Occipital lobe (tissue), 2 donors: ENCODE data around the gene CREB5. TPM values are rescaled to one million over a fixed set of nuclear protein-coding genes. Genes with fewer than 3 reads are reported as not detected.

Experiments
- DNase-seq: peaks from one replicate; lab custom pipeline; 2025; lab: John Stamatoyannopoulos, UW
- total RNA-seq: library from RNA; depleted of rRNA; stranded (reverse); fragments of >200 nt; gene quantifications from one replicate; pipeline ENCODE4 v1.2.3, GENCODE V29; 2014

The CREB5 gene
- total RNA-seq, 1 donor from 2014 or later: 8.0 TPM

GRCh38 chr7:28640001-28640400, 227.7 kb downstream of the CREB5 start:
- no peak for DNase-seq

GRCh38 chr7:28641752-28642545, 229.6 kb downstream of the CREB5 start:
- no peak for DNase-seq

GRCh38 chr7:28643188-28643569, 230.9 kb downstream of the CREB5 start:
- DNase-seq: no peak

GRCh38 chr7:28643584-28644340, 231.4 kb downstream of the CREB5 start:
- no peak for DNase-seq

- no peak for DNase-seq
Observed at GRCh38 chr7:28645866-28646265, 233.5 kb downstream of the CREB5 start.

GRCh38 chr7:28646376-28647075, 234.2 kb downstream of the CREB5 start:
- no peak for DNase-seq

GRCh38 chr7:28647076-28647421, 234.7 kb downstream of the CREB5 start:
- no peak for DNase-seq

GRCh38 chr7:28649189-28649588, 236.9 kb downstream of the CREB5 start:
- DNase-seq: no peak

GRCh38 chr7:28649811-28650210, 237.5 kb downstream of the CREB5 start:
- no peak for DNase-seq

- DNase-seq: no peak
Observed at GRCh38 chr7:28654110-28654509, 241.8 kb downstream of the CREB5 start.

- no peak for DNase-seq
Observed at GRCh38 chr7:28656529-28656928, 244.2 kb downstream of the CREB5 start.

- no peak for DNase-seq
Observed at GRCh38 chr7:28658381-28658780, 246.1 kb downstream of the CREB5 start.

GRCh38 chr7:28660132-28660531, 247.8 kb downstream of the CREB5 start:
- no peak for DNase-seq

GRCh38 chr7:28661826-28662595, 249.7 kb downstream of the CREB5 start:
- no peak for DNase-seq

- DNase-seq: no peak
Observed at GRCh38 chr7:28666154-28666553, 253.8 kb downstream of the CREB5 start.

- DNase-seq: no peak
Observed at GRCh38 chr7:28668085-28668484, 255.8 kb downstream of the CREB5 start.

GRCh38 chr7:28669330-28669729, 257.0 kb downstream of the CREB5 start:
- no peak for DNase-seq

GRCh38 chr7:28671526-28671925, 259.2 kb downstream of the CREB5 start:
- no peak for DNase-seq

GRCh38 chr7:28672397-28672797, 260.1 kb downstream of the CREB5 start:
- DNase-seq: no peak

- DNase-seq: no peak
Observed at GRCh38 chr7:28674359-28674782, 262.1 kb downstream of the CREB5 start.

GRCh38 chr7:28675429-28675828, 263.1 kb downstream of the CREB5 start:
- DNase-seq: no peak

- no peak for DNase-seq
Observed at GRCh38 chr7:28677668-28678067, 265.4 kb downstream of the CREB5 start.
